Measurements from ENCODE around the gene MYO1A. TPM values are rescaled to one million over a fixed set of nuclear protein-coding genes. Genes with fewer than 3 reads are reported as not detected.

Gene MYO1A
- total and polyA plus RNA-seq, 2 of the 13 experiments (the other 11 are each of a cell fraction or from before 2014, with no cell fraction given), result 5.3 to 6.0 TPM

GRCh38 chr12:57094208-57095160 is 44.6 kb upstream of the MYO1A start (continued):
- TF ChIP-seq KDM3A (CRISPR knock-in tag; IDR thresholded peaks at IDR 0.05; ENCODE audit: low read depth) (no peak), ZKSCAN8 (CRISPR knock-in tag; IDR thresholded peaks at IDR 0.05; ENCODE audit: borderline replicate concordance) (no peak), ZFP82 (CRISPR knock-in tag; IDR thresholded peaks at IDR 0.05; ENCODE audit: borderline replicate concordance) (no peak), E2F2 (CRISPR knock-in tag; IDR thresholded peaks at IDR 0.05; ENCODE audit: borderline replicate concordance) (no peak), HNRNPLL (IDR thresholded peaks at IDR 0.05; ENCODE audit: low read depth, low read length, poor library complexity, severe bottlenecking) (no peak)

GRCh38 chr12:57093415-57094207 is 43.7 kb upstream of the MYO1A start:
- Histone ChIP-seq H3K9ac (ENCODE audit: insufficient read depth, low read depth, low read length) (no peak overlapping the region), H3K27me3 (ENCODE audit: control insufficient read depth in 1 of 2, insufficient read depth in 2 of 2, low read length in 2 of 2) (no peaks in the 10 kb centered on the region; a peak in 1 of 5 replicates), H3K36me3 (replicated peaks in 1 of 2; ENCODE audit: control insufficient read depth in 1 of 2, insufficient read depth in 2 of 2, low read length in 2 of 2) (peaks cover 13 to 37% of the 10 kb centered on the region in 2 experiments; a peak in 4 of 5 replicates), H3K79me2 (ENCODE audit: insufficient read depth, low read length) (peaks cover 15% of the 10 kb centered on the region), H4K20me1 (ENCODE audit: insufficient read depth, low read length) (0 out of 2 replicates have a peak, but pooled peaks cover 6% of the 10 kb centered on the region), H3K4me2 (ENCODE audit: low read depth, low read length) (no peak overlapping the region), H3K4me3 (replicated peaks in 1 of 3; ENCODE audit: insufficient read depth in 1 of 3, low read depth in 2 of 3, low read length in 3 of 3) (no peak overlapping the region), H2AFZ (ENCODE audit: low read length) (no peak overlapping the region), H3K9me3 (ENCODE audit: low read length) (no peaks in the 10 kb centered on the region), H3K4me1 (ENCODE audit: insufficient read depth, low read length) (peaks cover 33% of the 10 kb centered on the region), H3K27ac (ENCODE audit: extremely low read length, insufficient read depth, low read length) (no peak overlapping the region)
- ChIA-PET POLR2A (interaction anchor here (2.0 to 13.5 kb wide), 4 partner anchors 8 to 24 kb away, joined by 7 to 309 read pairs (median 14); partner anchors contain the start of genes NEMP1 and STAT6), CTCF (ENCODE audit: low intra/inter-chr PET ratio, low total read pairs) (interaction anchor here (1.2 to 1.4 kb wide), 2 partner anchors 19 to 24 kb away, joined by 5 to 11 read pairs; no protein-coding TSS in a partner anchor)
- in situ Hi-C loops (cut with HindIII; ENCODE audit: extremely low pct_ligation_motif_present, low pct_unique_long_range_greater_than_20kb) (no loop called here), intact Hi-C loops (cut with micrococcal nuclease; ENCODE audit: unreplicated experiment) (loop anchor here (1.0 to 2.0 kb wide), 2 partner anchors 15 to 24 kb away; partner anchors contain the start of gene NEMP1)
- FAIRE-seq (no peak), DNase-seq (ENCODE audit: low spot score) (no peak), ATAC-seq (peak; percentile 19; the same call in 2 of the 3 replicates)
- WGBS (ENCODE audit: low lambda C conversion rate), result 95% methylated on average over 21 of the region's 24 CpGs
- no TSS peak for BruUV-seq (replicated peaks)
- TF ChIP-seq SP2 (CRISPR knock-in tag; IDR thresholded peaks at IDR 0.05) (0 out of 2 replicates have a peak, but pooled peaks have one; percentile 24), CTCF (CRISPR knock-in tag; IDR thresholded peaks at IDR 0.05) (peak; percentile 86), GABPB1 (CRISPR knock-in tag; IDR thresholded peaks at IDR 0.05) (peak; percentile 27; the same call in 1 of the 2 replicates), AGO2 (optimal IDR thresholded peaks at IDR 0.05; ENCODE audit: low read depth, low read length) (peak; percentile 94), SMC3 (IDR thresholded peaks at IDR 0.05; ENCODE audit: low read length) (peak; percentile 16; the same call in 1 of the 2 replicates), KDM5B (CRISPR knock-in tag; IDR thresholded peaks at IDR 0.05; ENCODE audit: borderline replicate concordance) (peak; percentile 26; the same call in 1 of the 2 replicates), STAG1 (CRISPR knock-in tag; IDR thresholded peaks at IDR 0.05) (peak; percentile 79), RBFOX2 (IDR thresholded peaks at IDR 0.05; ENCODE audit: low read depth, low read length) (peak; percentile 72), SP140L (CRISPR knock-in tag; IDR thresholded peaks at IDR 0.05; ENCODE audit: borderline replicate concordance) (no peak), BCL3 (CRISPR knock-in tag; IDR thresholded peaks at IDR 0.05) (no peak)

Measured in HepG2 (cell line).